HEK293 (cell line): ENCODE results near the gene CDX1.

Source experiments
- GLIS2 ChIP-seq: fragments of 450-650 bp; formaldehyde crosslinking; IDR thresholded peaks from 2 replicates; pipeline ENCODE4 v1.5.1; 2016; ENCODE audit warnings: missing biosample characterization, missing genetic modification characterization
- REST ChIP-seq: fragments of 450-650 bp; formaldehyde crosslinking; IDR thresholded peaks from 2 replicates; pipeline ENCODE4 v1.5.1; 2016; ENCODE audit warnings: missing biosample characterization, missing genetic modification characterization
- ZNF121 ChIP-seq: fragments of 450-650 bp; formaldehyde crosslinking; IDR thresholded peaks from 2 replicates; pipeline ENCODE4 v1.5.1; 2016; ENCODE audit warnings: missing biosample characterization, missing genetic modification characterization
- ZNF174 ChIP-seq: fragments of 450-650 bp; formaldehyde crosslinking; IDR thresholded peaks from 2 replicates; pipeline ENCODE4 v1.5.0; 2017; ENCODE audit warnings: missing biosample characterization, mild to moderate bottlenecking, missing genetic modification characterization
- ZNF416 ChIP-seq: fragments of 450-650 bp; formaldehyde crosslinking; IDR thresholded peaks from 2 replicates; pipeline ENCODE4 v1.5.1; 2016; ENCODE audit warnings: missing biosample characterization, missing genetic modification characterization
- ZNF660 ChIP-seq: fragments of 450-650 bp; IDR thresholded peaks from 2 replicates; pipeline ENCODE4 v1.5.1; 2018; ENCODE audit warnings: missing biosample characterization, mild to moderate bottlenecking, missing genetic modification characterization
- TF ChIP-seq, protein P1 (sequence below): fragments of 450-650 bp; formaldehyde crosslinking; IDR thresholded peaks from 2 replicates; pipeline ENCODE4 v1.5.1; 2016; ENCODE audit warnings: missing biosample characterization, missing genetic modification characterization

DNA sequence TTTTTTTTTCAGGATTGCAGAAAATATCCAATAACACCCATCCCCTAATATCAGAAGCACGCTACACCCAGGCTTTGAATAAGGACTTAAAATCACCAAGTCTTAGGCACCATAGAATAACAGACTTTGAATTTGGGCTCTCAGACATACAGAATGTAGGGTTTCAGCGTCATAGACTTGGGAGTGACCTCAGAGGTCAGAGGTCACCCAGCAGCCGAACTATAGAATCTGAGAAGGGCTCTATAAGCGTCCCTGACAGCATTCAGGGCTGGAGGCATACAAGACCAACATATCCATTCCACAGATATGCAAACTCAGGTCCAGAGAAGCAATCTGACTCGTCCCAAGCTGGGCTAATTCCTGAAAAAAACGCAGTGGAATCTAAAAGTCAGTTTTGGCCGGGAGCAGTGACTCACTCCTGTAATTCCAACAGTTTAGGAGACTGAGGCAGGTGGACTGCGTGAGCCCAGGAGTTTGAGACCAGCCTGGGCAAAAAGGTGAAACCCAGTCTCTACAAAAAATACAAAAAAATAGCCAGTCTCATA is 58.0 kb downstream of the CDX1 start:
- no peak for TF ChIP-seq REST (tag by site-specific recombination)
- no peak for TF ChIP-seq ZNF174
- TF ChIP-seq, protein P1, sequence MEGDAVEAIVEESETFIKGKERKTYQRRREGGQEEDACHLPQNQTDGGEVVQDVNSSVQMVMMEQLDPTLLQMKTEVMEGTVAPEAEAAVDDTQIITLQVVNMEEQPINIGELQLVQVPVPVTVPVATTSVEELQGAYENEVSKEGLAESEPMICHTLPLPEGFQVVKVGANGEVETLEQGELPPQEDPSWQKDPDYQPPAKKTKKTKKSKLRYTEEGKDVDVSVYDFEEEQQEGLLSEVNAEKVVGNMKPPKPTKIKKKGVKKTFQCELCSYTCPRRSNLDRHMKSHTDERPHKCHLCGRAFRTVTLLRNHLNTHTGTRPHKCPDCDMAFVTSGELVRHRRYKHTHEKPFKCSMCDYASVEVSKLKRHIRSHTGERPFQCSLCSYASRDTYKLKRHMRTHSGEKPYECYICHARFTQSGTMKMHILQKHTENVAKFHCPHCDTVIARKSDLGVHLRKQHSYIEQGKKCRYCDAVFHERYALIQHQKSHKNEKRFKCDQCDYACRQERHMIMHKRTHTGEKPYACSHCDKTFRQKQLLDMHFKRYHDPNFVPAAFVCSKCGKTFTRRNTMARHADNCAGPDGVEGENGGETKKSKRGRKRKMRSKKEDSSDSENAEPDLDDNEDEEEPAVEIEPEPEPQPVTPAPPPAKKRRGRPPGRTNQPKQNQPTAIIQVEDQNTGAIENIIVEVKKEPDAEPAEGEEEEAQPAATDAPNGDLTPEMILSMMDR (tag by site-specific recombination), result no peak
- no peak for TF ChIP-seq ZNF660 (tag by site-specific recombination)
- no peak for TF ChIP-seq ZNF121
- TF ChIP-seq GLIS2 (tag by site-specific recombination), result no peak
- TF ChIP-seq ZNF416, result no peak
